Hepatocyte (in vitro differentiated cells): ENCODE data around the gene REV1. TPM values are rescaled to one million over a fixed set of nuclear protein-coding genes. Genes with fewer than 3 reads are reported as not detected.

ENCODE experiments used
- DNase-seq: peaks from one replicate; pipeline ENCODE4 v3.0.0-alpha.2; 2016; ENCODE audit warnings: low spot score
- H2AFZ ChIP-seq: fragments of 200-600 bp; sonication (generic); 2 replicates; pipeline ENCODE4 v1.6.0; 2016; ENCODE audit warnings: antibody characterized with exemption, mild to moderate bottlenecking
- H3K27ac ChIP-seq: fragments of 200-600 bp; sonication (generic); 2 replicates; pipeline ENCODE4 v1.5.1; 2016; ENCODE audit warnings: mild to moderate bottlenecking
- H3K27me3 ChIP-seq: fragments of 200-600 bp; sonication (generic); 2 replicates; pipeline ENCODE4 v1.6.1; 2016
- H3K36me3 ChIP-seq: fragments of 200-600 bp; sonication (generic); replicated peaks from 2 replicates; pipeline ENCODE4 v1.5.1; 2016; ENCODE audit warnings: low read depth; ENCODE audit not compliant: insufficient read depth
- H3K4me1 ChIP-seq: fragments of 200-600 bp; sonication (generic); 2 replicates; pipeline ENCODE4 v1.5.1; 2016; ENCODE audit warnings: mild to moderate bottlenecking, moderate library complexity; ENCODE audit not compliant: insufficient read depth
- H3K4me2 ChIP-seq: fragments of 200-600 bp; sonication (generic); 2 replicates; pipeline ENCODE4 v1.6.0; 2016
- H3K4me3 ChIP-seq: fragments of 200-600 bp; sonication (generic); 2 replicates; pipeline ENCODE4 v1.5.1; 2016; ENCODE audit warnings: mild to moderate bottlenecking
- H3K79me2 ChIP-seq: fragments of 200-600 bp; sonication (generic); 2 replicates; pipeline ENCODE4 v1.6.0; 2017; ENCODE audit warnings: mild to moderate bottlenecking
- H3K9me2 ChIP-seq: fragments of 200-600 bp; sonication (generic); replicated peaks from 2 replicates; pipeline ENCODE4 v1.6.0; 2017; ENCODE audit warnings: mild to moderate bottlenecking; ENCODE audit not compliant: insufficient read depth
- H3K9me3 ChIP-seq: fragments of 200-600 bp; sonication (generic); 2 replicates; pipeline ENCODE4 v1.5.1; 2016; ENCODE audit warnings: low read depth, mild to moderate bottlenecking
- H4K20me1 ChIP-seq: fragments of 200-600 bp; sonication (generic); 2 replicates; pipeline ENCODE4 v1.6.0; 2016; ENCODE audit warnings: mild to moderate bottlenecking; ENCODE audit not compliant: insufficient read depth, poor library complexity, severe bottlenecking
- EZH2 ChIP-seq: fragments of 200-600 bp; sonication (generic); IDR thresholded peaks from 2 replicates; pipeline ENCODE4 v1.6.1; 2016; ENCODE audit warnings: antibody characterized with exemption, mild to moderate bottlenecking, borderline replicate concordance
- EZH2phosphoT487 ChIP-seq: fragments of 200-600 bp; sonication (generic); IDR thresholded peaks from one replicate; pipeline ENCODE4 v1.6.1; 2018; ENCODE audit warnings: antibody characterized with exemption, mild to moderate bottlenecking, low read depth, moderate library complexity; ENCODE audit not compliant: unreplicated experiment, severe bottlenecking
- WGBS: methylation state at CpG from one replicate; pipeline ENCODE4 v1.1.6; 2016; ENCODE audit warnings: low lambda C conversion rate; ENCODE audit errors: missing lambda C conversion rate; 5-methylcytosine and 5-hydroxymethylcytosine counted together
- polyA plus RNA-seq: library from polyadenylated mRNA; unstranded; fragments of >200 nt; fragmentation: Nextera tagmentation; extraction: Ambion mirVana; gene quantifications from 2 replicates; pipeline ENCODE4 v1.2.1, GENCODE V29; 2016
- total RNA-seq: library from RNA; depleted of rRNA; stranded (reverse); fragments of >200 nt; gene quantifications from 2 replicates; pipeline ENCODE4 v1.2.3, GENCODE V29; 2014
- TF ChIP-seq, protein P1 (sequence below): fragments of 200-600 bp; sonication (generic); IDR thresholded peaks from 2 replicates; pipeline ENCODE4 v1.5.1; 2016; ENCODE audit warnings: antibody characterized with exemption, mild to moderate bottlenecking; ENCODE audit not compliant: poor library complexity

Gene REV1
- total and polyA plus RNA-seq, 2 experiments from 2014 or later = 25.9 to 31.2 TPM

- DNase-seq = no peak
- WGBS = 86% methylated on average over 4 of the region's 4 CpGs
- Histone ChIP-seq H3K36me3 (no peaks in the 10 kb centered on the region), H2AFZ (no peak overlapping the region), H3K9me2 (no peaks in the 10 kb centered on the region), H4K20me1 (no peaks in the 10 kb centered on the region), H3K4me2 (no peak overlapping the region), H3K79me2 (peaks cover 2% of the 10 kb centered on the region), H3K27ac (no peak overlapping the region), H3K4me3 (no peak overlapping the region), H3K27me3 (no peaks in the 10 kb centered on the region), H3K9me3 (no peaks in the 10 kb centered on the region), H3K4me1 (no peaks in the 10 kb centered on the region)
- no peak for TF ChIP-seq EZH2
- TF ChIP-seq, protein P1, sequence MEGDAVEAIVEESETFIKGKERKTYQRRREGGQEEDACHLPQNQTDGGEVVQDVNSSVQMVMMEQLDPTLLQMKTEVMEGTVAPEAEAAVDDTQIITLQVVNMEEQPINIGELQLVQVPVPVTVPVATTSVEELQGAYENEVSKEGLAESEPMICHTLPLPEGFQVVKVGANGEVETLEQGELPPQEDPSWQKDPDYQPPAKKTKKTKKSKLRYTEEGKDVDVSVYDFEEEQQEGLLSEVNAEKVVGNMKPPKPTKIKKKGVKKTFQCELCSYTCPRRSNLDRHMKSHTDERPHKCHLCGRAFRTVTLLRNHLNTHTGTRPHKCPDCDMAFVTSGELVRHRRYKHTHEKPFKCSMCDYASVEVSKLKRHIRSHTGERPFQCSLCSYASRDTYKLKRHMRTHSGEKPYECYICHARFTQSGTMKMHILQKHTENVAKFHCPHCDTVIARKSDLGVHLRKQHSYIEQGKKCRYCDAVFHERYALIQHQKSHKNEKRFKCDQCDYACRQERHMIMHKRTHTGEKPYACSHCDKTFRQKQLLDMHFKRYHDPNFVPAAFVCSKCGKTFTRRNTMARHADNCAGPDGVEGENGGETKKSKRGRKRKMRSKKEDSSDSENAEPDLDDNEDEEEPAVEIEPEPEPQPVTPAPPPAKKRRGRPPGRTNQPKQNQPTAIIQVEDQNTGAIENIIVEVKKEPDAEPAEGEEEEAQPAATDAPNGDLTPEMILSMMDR = no peak
- TF ChIP-seq EZH2phosphoT487 = no peak
Measured at GRCh38 chr2:99439971-99440505, 49.8 kb downstream of the REV1 start.

- 98% methylated on average over 10 of the region's 10 CpGs for WGBS
- no peak for DNase-seq
- H3K36me3 ChIP-seq = no peaks in the 10 kb centered on the region
Measured at GRCh38 chr2:99436874-99437273, 52.9 kb downstream of the REV1 start.

GRCh38 chr2:99433340-99433739, 56.5 kb downstream of the REV1 start:
- no peaks in the 10 kb centered on the region for H3K36me3 ChIP-seq
- no peaks in the 10 kb centered on the region for H3K27me3 ChIP-seq
- 72% methylated on average over 2 of the region's 2 CpGs for WGBS
- no peak overlapping the region for H3K4me3 ChIP-seq
- no peaks in the 10 kb centered on the region for H3K79me2 ChIP-seq
- no peak overlapping the region for H3K27ac ChIP-seq
- no peaks in the 10 kb centered on the region for H3K9me2 ChIP-seq
- H2AFZ ChIP-seq = no peak overlapping the region
- DNase-seq = no peak
- H3K9me3 ChIP-seq = no peaks in the 10 kb centered on the region
- H4K20me1 ChIP-seq = no peaks in the 10 kb centered on the region
- no peak for TF ChIP-seq EZH2
- TF ChIP-seq, protein P1 = no peak
- no peak for TF ChIP-seq EZH2phosphoT487
- no peaks in the 10 kb centered on the region for H3K4me1 ChIP-seq
- H3K4me2 ChIP-seq = no peak overlapping the region

More at GRCh38 chr2:99436874-99437273, 52.9 kb downstream of the REV1 start:
- H3K79me2 ChIP-seq = no peaks in the 10 kb centered on the region
- TF ChIP-seq EZH2phosphoT487 (no peak), EZH2 (no peak)
- TF ChIP-seq, protein P1 = no peak
- H3K9me3 ChIP-seq = no peaks in the 10 kb centered on the region
- no peaks in the 10 kb centered on the region for H3K27me3 ChIP-seq
- no peaks in the 10 kb centered on the region for H3K9me2 ChIP-seq
- H3K4me3 ChIP-seq = no peak overlapping the region
- no peaks in the 10 kb centered on the region for H3K4me1 ChIP-seq
- no peak overlapping the region for H2AFZ ChIP-seq
- H3K4me2 ChIP-seq = no peak overlapping the region
- no peak overlapping the region for H3K27ac ChIP-seq
- H4K20me1 ChIP-seq = no peaks in the 10 kb centered on the region
